Measurements from ENCODE around the gene TNPO3. TPM values are rescaled to one million over a fixed set of nuclear protein-coding genes. Genes with fewer than 3 reads are reported as not detected.
A peak's percentile ranks its signal among the peaks of the same experiment; 100 is the strongest.

The TNPO3 gene
- total RNA-seq, 1 donor from 2014 or later = 59.4 TPM

GRCh38 chr7:128921866-128922440 lies 133.0 kb downstream of the TNPO3 start:
- no peaks in the 10 kb centered on the region for H3K27me3 ChIP-seq
- intact Hi-C loops (cut with DNase I) = no loop called here

DNA sequence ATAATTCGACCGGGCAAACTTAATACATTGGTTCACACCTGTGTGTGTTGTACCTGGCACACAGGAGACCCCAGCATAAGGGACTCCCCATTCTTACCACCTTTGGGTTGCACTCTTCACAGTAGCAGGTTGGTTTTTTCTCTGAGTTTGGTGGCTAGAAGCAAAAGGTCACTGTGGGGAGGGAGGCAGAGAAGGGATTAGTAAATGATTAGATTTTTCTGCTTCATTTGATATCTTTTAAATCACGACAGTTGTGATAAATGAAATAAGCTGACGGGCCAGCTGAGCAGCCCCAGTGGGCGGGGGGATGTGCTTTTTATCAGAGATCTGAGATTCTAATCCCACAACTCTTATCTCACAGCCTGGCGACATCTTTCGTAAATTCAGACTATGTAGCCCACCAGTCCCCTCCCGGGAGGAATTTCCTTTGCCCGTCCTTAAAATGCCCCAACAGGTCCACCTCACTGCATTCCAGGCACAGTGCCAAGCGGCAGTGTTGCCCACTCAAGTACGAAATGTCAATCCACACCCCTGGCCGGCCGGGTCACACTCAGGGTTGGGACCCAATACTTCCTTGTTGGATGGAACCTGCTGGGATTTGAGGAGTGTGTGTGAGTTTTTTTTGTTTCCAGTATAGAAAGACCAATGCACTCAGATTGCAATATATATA lies 133.9 kb downstream of the TNPO3 start:
- intact Hi-C loops (cut with DNase I) = no loop called here
- H3K36me3 ChIP-seq = no peaks in the 10 kb centered on the region
- no peak for DNase-seq (ENCODE audit: low spot score in 2 of 2)

More at GRCh38 chr7:128921866-128922440, 133.0 kb downstream of the TNPO3 start:
- DNase-seq (ENCODE audit: low spot score in 2 of 2) = no peak
- TF ChIP-seq, protein P1, sequence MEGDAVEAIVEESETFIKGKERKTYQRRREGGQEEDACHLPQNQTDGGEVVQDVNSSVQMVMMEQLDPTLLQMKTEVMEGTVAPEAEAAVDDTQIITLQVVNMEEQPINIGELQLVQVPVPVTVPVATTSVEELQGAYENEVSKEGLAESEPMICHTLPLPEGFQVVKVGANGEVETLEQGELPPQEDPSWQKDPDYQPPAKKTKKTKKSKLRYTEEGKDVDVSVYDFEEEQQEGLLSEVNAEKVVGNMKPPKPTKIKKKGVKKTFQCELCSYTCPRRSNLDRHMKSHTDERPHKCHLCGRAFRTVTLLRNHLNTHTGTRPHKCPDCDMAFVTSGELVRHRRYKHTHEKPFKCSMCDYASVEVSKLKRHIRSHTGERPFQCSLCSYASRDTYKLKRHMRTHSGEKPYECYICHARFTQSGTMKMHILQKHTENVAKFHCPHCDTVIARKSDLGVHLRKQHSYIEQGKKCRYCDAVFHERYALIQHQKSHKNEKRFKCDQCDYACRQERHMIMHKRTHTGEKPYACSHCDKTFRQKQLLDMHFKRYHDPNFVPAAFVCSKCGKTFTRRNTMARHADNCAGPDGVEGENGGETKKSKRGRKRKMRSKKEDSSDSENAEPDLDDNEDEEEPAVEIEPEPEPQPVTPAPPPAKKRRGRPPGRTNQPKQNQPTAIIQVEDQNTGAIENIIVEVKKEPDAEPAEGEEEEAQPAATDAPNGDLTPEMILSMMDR (IDR thresholded peaks at IDR 0.05) = no peak
- Histone ChIP-seq H3K9me3 (no peaks in the 10 kb centered on the region), H3K4me3 (no peak overlapping the region), H3K4me1 (no peaks in the 10 kb centered on the region), H3K36me3 (no peaks in the 10 kb centered on the region), H3K27ac (no peak overlapping the region)

DNA sequence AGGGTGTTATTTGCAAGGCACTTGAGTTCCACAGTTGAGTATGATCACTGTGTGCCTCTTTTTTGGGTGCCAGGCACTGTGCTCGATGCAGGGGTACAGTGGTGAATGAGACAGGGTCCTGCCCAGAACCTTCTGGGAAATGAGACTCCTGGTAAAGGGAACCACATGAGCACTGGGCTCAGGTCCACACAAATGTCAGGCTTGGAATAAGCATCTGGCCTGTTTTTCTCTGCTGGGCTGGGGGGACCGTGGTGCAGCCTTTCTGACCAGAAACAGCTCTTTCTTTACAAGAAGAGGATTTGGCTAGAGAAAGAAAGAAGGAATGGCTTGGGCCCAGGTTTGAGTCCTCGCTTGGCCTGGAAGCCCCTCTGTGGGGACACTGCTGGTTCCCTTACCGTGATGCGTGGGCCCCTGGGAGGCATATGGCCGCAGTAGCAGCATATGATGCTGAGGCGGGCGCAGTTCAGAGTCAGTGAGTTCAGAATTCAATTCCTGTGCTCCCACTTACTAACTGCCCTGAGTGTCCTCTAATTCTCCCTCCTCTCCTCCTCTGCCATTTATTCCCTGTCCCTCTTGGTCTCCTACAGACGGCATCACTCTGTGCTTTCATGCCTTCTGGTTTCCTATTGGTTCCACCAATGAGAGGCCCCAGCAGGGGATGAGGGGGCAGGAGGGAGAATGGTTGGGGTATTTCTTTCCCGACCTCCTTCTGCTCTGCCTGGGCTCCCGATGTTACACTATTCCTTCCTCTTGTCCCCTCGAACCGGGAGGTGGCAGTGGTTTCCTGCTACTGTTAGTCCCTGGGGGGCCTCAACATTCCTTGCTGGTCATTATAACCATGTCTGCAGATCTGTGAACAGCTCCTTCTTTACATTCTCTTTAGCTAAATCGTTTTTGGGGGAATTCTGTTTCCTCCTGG lies 134.8 kb downstream of the TNPO3 start:
- H3K27me3 ChIP-seq = no peaks in the 10 kb centered on the region
- H3K4me1 ChIP-seq = peaks cover 0 to 6% of the 10 kb centered on the region in 2 donors
- no peak overlapping the region for H3K4me3 ChIP-seq
- H3K27ac ChIP-seq = no peak overlapping the region
- DNase-seq (ENCODE audit: low spot score in 2 of 2) = no peak
- H3K36me3 ChIP-seq = no peaks in the 10 kb centered on the region
- TF ChIP-seq, protein P1 (IDR thresholded peaks at IDR 0.05) = no peak
- intact Hi-C loops (cut with DNase I) = no loop called here
- H3K9me3 ChIP-seq = no peaks in the 10 kb centered on the region

More for the DNA sequence above, 133.9 kb downstream of the TNPO3 start:
- Histone ChIP-seq H3K27ac (no peak overlapping the region), H3K4me3 (no peak overlapping the region), H3K27me3 (no peaks in the 10 kb centered on the region), H3K9me3 (no peaks in the 10 kb centered on the region), H3K4me1 (no peaks in the 10 kb centered on the region)
- TF ChIP-seq, protein P1 (IDR thresholded peaks at IDR 0.05) = no peak

DNA sequence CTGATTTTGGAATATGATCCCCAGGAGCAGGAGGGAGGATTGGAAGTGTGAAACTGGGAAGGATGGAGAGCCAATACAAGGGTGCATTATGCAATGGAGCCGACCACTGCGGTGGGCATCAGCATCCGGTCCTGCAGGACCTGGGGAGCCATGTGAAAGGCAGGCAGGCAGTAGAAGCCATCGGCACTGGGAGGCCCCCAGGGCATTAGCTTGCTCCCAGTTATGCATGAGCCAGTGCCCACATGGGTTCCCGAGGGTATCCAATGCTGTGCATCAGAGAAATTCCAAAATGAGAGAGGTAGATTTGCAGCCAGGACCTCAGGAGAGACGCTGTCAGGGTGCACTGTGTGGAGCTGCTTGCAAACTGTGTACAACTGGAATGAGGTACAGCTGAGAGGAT lies 135.7 kb downstream of the TNPO3 start:
- no peaks in the 10 kb centered on the region for H3K9me3 ChIP-seq
- H3K27me3 ChIP-seq = no peaks in the 10 kb centered on the region
- no peaks in the 10 kb centered on the region for H3K36me3 ChIP-seq
- no peak overlapping the region for H3K4me3 ChIP-seq
- TF ChIP-seq, protein P1 (IDR thresholded peaks at IDR 0.05) = no peak
- H3K4me1 ChIP-seq = peaks cover 0 to 6% of the 10 kb centered on the region in 2 donors
- no peak for DNase-seq (ENCODE audit: low spot score in 2 of 2)
- intact Hi-C loops (cut with DNase I) = no loop called here
- H3K27ac ChIP-seq = no peak overlapping the region

DNA sequence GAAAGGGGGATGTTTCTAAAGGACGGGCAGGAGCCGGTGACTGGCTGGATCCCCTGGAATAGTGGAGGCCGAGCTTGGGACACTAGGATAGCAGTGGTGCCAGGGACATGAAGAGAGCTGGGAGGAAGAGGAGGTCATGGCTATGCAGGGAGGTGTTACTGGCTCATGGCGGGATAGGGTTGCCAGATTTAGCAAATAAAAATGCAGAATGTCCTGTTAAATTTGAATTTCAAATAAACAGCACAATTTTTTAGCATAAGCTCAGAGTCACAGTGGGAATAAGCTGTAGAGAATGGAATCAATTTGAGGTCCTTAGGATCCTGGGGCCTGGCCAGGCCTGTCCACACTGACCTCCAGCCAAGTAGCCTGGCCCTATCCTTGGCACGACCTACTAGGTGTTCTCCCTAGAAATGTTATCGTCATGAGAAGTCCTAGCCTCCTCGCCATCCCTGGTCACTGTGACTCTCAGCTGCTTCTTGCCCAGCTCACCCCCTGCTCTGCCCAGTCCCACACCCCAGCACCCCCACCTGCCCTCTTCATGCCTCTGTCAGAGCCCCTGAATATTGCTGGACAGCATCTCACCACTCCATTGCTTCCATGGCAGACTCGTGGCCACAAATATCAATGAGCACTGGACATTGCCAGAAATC lies 136.8 kb downstream of the TNPO3 start:
- H3K36me3 ChIP-seq = no peaks in the 10 kb centered on the region
- H3K4me3 ChIP-seq = no peak overlapping the region
- TF ChIP-seq, protein P1 (IDR thresholded peaks at IDR 0.05) = no peak
- H3K27ac ChIP-seq = no peak overlapping the region
- intact Hi-C loops (cut with DNase I) = no loop called here
- no peaks in the 10 kb centered on the region for H3K27me3 ChIP-seq
- H3K4me1 ChIP-seq = peaks cover 0 to 6% of the 10 kb centered on the region in 2 donors
- DNase-seq (ENCODE audit: low spot score in 2 of 2) = peak in 1 of 2 donors; percentile 49
- H3K9me3 ChIP-seq = no peaks in the 10 kb centered on the region

All from ascending aorta (tissue), 2 donors.